Muscle layer of colon (tissue), 2 donors: ENCODE results near the gene SMIM26.

ENCODE experiments used
- H3K27ac ChIP-seq: one replicate; pipeline ENCODE4 v1.7.0; 2013; ENCODE audit warnings: low read depth, mild to moderate bottlenecking, low read length, moderate library complexity
- H3K27me3 ChIP-seq, 2 donors: one replicate each; pipeline ENCODE4 v1.7.0; 2013; ENCODE audit warnings: low read length in 2 of 2, mild to moderate bottlenecking in 2 of 2; ENCODE audit not compliant: insufficient read depth in 2 of 2, control insufficient read depth in 1 of 2
- H3K36me3 ChIP-seq: one replicate; pipeline ENCODE4 v1.7.0; 2013; ENCODE audit warnings: mild to moderate bottlenecking, low read length; ENCODE audit not compliant: insufficient read depth
- H3K4me1 ChIP-seq: one replicate; pipeline ENCODE4 v1.7.0; 2013; ENCODE audit warnings: mild to moderate bottlenecking, low read length; ENCODE audit not compliant: insufficient read depth
- H3K4me3 ChIP-seq, 2 donors: one replicate each; pipeline ENCODE4 v1.7.0; 2013; ENCODE audit warnings: low read length in 2 of 2, low read depth in 1 of 2, mild to moderate bottlenecking in 1 of 2, moderate library complexity in 1 of 2
- H3K9ac ChIP-seq: one replicate; pipeline ENCODE4 v1.7.0; 2013; ENCODE audit warnings: low read length
- H3K9me3 ChIP-seq: one replicate; pipeline ENCODE4 v1.7.0; 2013; ENCODE audit warnings: mild to moderate bottlenecking, low read length
- donor health status: abdominal sarcoma.
- donor health status: Adenocarcinoma of cecum.

The SMIM26 gene

DNA sequence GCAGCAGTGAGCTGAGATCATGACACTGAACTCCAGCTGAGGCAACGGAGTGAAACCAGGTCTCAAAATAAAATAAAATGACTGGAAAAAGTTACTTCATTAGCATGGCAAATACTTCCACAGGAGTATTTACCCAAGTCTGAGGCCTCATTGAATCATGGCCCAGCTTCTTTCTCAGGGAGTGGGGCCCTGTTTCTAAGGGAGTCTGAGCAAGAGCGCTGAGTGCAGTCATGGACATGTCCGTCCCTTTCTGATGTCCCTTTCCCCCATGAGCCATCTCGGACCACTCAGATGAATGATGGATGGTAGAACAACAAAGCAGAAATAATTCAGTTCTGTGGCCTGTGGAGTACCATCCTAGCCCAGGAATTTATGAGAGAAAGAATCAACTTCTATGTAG is 12.8 kb downstream of the SMIM26 start:
- H3K4me1 ChIP-seq: no peaks in the 10 kb centered on the region
- H3K36me3 ChIP-seq: no peaks in the 10 kb centered on the region

DNA sequence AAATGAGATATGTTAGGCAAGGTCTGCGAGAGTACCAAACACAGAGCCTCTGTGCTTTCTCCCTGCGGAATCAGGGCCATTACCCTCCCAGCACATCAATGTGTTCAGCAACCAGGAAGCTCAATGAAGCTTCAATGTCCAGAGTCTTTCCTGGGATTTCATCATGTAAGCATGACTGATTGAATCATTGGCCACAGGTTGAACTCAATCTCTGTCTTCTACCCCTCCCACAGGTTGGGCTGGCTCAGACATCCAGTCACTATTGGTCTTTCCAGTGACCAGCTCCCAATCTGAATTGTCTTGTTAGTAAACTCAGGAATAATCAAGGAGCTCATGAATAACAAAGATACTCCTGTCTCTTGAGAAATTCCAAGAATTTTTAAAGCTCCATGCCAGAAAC is 17.9 kb downstream of the SMIM26 start:
- H3K4me1 ChIP-seq: peaks cover 9% of the 10 kb centered on the region
- H3K4me3 ChIP-seq: no peak overlapping the region
- H3K27me3 ChIP-seq: no peaks in the 10 kb centered on the region
- no peaks in the 10 kb centered on the region for H3K9me3 ChIP-seq
- no peak overlapping the region for H3K9ac ChIP-seq
- no peak overlapping the region for H3K27ac ChIP-seq
- H3K36me3 ChIP-seq: no peaks in the 10 kb centered on the region

More for the DNA sequence above, 12.8 kb downstream of the SMIM26 start:
- no peaks in the 10 kb centered on the region for H3K27me3 ChIP-seq
- H3K9ac ChIP-seq: no peak overlapping the region
- H3K9me3 ChIP-seq: no peaks in the 10 kb centered on the region
- H3K27ac ChIP-seq: no peak overlapping the region
- no peak overlapping the region for H3K4me3 ChIP-seq

DNA sequence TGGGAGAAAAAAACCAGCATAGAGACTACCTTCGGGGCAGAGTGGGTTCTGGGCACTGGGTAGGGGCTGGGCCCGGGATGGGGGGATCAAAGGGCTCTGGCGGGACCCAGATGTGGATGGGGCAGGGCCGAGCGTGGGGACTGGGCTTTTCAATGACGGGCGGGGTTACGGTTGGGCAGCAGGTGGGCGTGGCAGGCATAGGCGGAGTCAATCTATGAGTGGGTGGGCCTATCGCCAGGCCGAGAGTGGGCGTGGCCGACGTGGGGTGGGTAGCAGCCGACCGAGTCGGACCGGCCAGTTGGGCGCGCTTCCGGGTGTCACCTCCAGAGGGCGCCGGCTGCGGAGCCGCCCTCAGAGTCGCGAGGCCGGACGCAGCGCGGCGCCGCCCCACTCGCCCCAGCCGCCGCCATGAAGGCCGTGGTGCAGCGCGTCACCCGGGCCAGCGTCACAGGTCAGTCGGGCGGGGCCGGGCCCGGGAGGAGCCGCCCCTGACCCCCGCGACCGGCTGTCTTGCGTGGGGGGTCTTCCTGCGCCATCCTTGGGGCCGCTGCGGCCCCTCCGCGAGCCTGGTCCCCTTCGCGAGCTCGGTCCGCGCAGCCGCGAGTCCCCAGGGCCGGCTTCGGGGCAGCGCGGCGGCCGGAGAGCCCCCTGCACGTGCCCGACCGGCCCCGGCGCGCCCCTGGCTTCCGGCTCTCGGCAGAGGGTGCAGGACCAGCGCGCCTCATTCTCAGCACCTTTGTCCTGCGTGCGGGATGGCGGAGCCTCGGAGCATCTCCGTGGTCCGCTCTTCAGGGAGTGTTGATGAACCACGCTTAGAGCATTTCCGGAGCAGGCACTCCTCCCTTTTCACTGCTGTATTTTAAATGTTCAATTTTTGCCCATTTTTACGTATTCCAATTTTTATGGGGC is 20.7 kb downstream of the SMIM26 start, which contains the start of gene DTD1:
TSS of gene DTD1 (plus strand) at position 390 of the 909 bp plus-strand sequence. CDS start at position 409, 19 bp downstream.
- Histone ChIP-seq H3K4me3 (peak within 1 kb of the TSS; percentile 90 to 100), H3K27ac (peak within 1 kb of the TSS; percentile 78), H3K36me3 (no peaks in the 10 kb centered on the region), H3K9me3 (no peaks in the 10 kb centered on the region), H3K4me1 (peaks cover 9% of the 10 kb centered on the region), H3K27me3 (no peaks in the 10 kb centered on the region), H3K9ac (peak within 1 kb of the TSS; percentile 23)

DNA sequence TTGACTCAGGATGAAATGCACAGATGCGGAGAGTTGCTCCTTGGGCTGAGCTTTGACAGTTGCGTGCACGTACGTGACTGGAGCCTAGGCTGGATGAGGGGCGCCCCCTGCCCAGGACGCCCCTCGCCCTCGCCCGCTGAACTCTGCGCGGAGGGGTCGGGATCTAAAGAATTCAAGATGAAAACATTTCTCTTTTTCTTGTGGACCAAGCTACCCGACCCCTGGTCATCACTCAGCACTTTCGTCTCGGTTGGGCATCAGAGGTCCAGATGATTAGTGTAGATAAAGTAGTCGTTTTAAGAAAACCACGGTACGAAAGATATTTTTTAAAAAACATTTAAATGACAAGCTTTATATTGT is 21.3 kb downstream of the SMIM26 start:
- peak overlapping the region; percentile 78 for H3K27ac ChIP-seq
- peak overlapping the region; percentile 23 for H3K9ac ChIP-seq
- H3K4me1 ChIP-seq: peaks cover 9% of the 10 kb centered on the region
- H3K36me3 ChIP-seq: no peaks in the 10 kb centered on the region
- H3K27me3 ChIP-seq: no peaks in the 10 kb centered on the region
- peak overlapping the region; percentile 90 to 100 for H3K4me3 ChIP-seq
- no peaks in the 10 kb centered on the region for H3K9me3 ChIP-seq

DNA sequence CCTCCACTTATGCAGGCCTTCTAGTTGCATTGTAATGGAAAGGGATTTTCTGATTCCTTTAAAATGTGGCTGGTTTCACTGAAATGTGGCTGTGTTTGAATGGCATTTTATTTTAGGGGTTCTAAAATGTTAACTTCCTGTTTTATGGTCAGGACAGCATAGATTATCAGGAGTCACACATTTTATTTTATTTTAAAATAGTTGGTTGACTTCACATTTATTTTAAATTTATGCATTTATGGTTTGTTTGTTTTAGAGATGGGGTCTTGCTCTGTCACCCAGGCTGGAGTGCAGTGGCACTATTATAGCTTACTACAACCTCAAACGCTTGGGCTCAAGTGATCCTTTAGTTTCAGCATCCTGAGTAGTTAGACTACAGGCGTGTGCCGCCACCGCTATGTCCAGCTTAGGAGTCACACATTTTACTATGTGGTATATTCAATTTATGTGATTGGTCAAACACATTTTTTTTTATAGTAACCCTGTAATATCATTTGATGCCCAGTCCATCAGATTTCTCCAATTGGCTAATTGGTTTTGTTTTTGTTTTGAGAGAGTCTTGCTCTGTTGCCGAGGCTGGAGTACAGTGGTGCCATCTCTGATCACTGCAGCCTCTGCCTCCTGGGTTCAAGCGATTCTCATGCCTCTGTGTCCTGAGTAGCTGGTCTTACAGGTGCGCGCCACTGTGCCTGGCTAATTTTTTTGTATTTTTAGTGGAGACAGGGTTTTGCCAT is 22.9 kb downstream of the SMIM26 start:
- Histone ChIP-seq H3K4me1 (peaks cover 9% of the 10 kb centered on the region), H3K27me3 (no peaks in the 10 kb centered on the region), H3K9ac (no peak overlapping the region), H3K4me3 (no peak overlapping the region), H3K9me3 (no peaks in the 10 kb centered on the region), H3K27ac (no peak overlapping the region), H3K36me3 (peaks cover 12% of the 10 kb centered on the region)

DNA sequence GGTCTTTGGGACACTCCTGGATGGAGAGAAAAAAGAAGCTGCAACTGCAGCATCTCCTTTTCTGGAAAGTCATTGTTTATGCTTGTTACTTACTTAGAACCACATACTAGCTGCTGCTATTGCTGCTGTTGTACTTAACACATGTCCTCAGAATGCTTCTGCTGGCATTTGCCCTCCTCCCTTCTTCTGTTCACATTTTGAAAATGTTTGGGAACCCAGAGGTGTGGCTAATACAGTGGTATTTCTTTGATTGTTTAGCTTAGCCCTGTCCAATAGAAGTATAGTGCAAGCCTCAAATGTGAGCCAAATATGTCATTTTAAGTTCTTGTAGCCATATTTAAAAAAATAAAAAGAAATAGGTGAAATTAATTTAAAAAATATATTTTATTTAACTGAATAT is 29.0 kb downstream of the SMIM26 start:
- Histone ChIP-seq H3K27ac (no peak overlapping the region), H3K9ac (no peak overlapping the region), H3K27me3 (no peaks in the 10 kb centered on the region), H3K4me3 (no peak overlapping the region), H3K4me1 (no peaks in the 10 kb centered on the region), H3K9me3 (no peaks in the 10 kb centered on the region), H3K36me3 (peaks cover 26% of the 10 kb centered on the region)

DNA sequence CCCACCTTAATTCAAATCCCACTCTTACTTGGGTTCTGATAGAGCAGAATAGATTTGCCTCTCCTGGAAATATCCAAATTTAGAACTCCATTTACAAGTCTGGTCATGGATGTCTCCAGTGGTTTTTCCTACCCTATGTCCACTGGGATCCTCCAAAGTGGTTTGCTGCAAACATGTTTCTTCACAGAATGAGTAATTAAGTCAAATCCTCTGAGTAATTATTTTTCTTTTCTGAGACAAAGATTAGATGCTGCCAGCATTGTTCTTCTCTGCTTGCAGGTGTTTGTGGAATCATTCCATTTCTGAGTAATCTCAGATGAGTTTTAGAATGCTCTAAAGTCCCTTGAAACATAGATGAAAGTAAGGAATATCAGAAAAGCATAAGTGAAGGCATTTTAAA is 42.5 kb downstream of the SMIM26 start:
- Histone ChIP-seq H3K36me3 (peaks cover 6% of the 10 kb centered on the region), H3K27ac (no peak overlapping the region), H3K9ac (no peak overlapping the region), H3K4me1 (no peaks in the 10 kb centered on the region), H3K9me3 (no peaks in the 10 kb centered on the region), H3K27me3 (no peaks in the 10 kb centered on the region), H3K4me3 (no peak overlapping the region)

DNA sequence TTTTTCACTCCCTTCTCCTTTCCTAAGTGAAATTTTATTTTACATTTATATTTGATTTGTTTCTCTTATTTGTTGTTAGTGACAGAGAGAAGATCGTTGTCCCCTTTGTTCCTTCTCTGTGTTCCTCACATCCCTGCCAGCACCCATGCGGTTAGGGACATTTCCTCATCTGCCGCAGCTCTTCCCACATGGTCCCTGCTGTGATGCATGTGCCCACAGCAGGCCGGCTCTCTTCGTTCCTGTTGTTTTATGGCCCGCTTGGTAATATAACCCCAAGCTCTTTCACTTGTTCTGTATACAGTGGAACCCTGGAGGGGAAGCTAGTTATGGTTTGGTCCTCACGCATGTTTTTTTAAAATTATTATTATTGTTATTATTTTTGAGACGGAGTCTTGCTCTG is 44.3 kb downstream of the SMIM26 start:
- Histone ChIP-seq H3K36me3 (peaks cover 6% of the 10 kb centered on the region), H3K27me3 (no peaks in the 10 kb centered on the region), H3K9me3 (no peaks in the 10 kb centered on the region), H3K4me1 (peaks cover 4% of the 10 kb centered on the region), H3K4me3 (no peak overlapping the region), H3K27ac (no peak overlapping the region), H3K9ac (no peak overlapping the region)

DNA sequence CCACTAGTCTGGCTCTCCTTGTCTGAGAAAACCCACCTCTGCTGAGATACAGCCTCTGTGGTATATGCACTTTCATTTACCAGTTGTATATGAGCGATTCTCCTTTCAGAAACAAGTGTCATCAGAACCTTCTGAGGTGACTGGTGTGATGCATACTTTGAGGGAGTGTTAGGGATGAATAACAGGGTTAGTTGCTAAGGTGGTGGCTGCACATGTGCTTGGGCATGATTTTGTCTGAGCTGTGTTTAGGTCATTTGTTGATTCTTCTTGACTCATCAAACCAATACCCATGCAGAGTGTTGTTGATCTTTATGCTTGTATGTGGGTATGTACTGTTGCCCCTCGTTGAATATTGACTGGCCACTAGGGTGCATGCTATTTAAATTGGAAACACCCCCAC is 46.3 kb downstream of the SMIM26 start:
- Histone ChIP-seq H3K27ac (no peak overlapping the region), H3K4me3 (no peak overlapping the region), H3K27me3 (no peaks in the 10 kb centered on the region), H3K4me1 (peaks cover 4% of the 10 kb centered on the region), H3K9ac (no peak overlapping the region), H3K36me3 (peaks cover 6% of the 10 kb centered on the region), H3K9me3 (no peaks in the 10 kb centered on the region)

DNA sequence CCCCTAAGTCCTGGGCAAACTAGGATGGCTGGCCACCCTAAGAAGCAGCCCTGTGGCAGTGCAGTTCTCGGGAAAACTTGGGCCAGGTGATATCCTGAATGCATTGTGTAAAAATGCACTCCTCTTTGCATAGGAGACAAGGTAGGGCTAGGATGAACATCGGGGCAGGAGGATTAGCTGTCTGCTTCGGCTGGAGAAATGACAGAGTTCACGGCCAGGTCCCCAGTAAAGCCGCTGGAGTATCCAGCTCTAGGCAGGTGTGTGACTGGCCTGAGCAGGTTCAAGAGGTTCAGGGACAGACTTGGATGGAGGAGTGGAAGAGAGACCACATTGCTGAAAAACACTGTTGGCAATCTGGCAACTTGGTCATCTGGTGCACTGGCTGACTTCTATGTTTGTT is 47.0 kb downstream of the SMIM26 start:
- H3K9ac ChIP-seq: no peak overlapping the region
- H3K27me3 ChIP-seq: no peaks in the 10 kb centered on the region
- H3K4me1 ChIP-seq: peaks cover 4% of the 10 kb centered on the region
- no peak overlapping the region for H3K27ac ChIP-seq
- no peaks in the 10 kb centered on the region for H3K9me3 ChIP-seq
- no peak overlapping the region for H3K4me3 ChIP-seq
- H3K36me3 ChIP-seq: peaks cover 6% of the 10 kb centered on the region

DNA sequence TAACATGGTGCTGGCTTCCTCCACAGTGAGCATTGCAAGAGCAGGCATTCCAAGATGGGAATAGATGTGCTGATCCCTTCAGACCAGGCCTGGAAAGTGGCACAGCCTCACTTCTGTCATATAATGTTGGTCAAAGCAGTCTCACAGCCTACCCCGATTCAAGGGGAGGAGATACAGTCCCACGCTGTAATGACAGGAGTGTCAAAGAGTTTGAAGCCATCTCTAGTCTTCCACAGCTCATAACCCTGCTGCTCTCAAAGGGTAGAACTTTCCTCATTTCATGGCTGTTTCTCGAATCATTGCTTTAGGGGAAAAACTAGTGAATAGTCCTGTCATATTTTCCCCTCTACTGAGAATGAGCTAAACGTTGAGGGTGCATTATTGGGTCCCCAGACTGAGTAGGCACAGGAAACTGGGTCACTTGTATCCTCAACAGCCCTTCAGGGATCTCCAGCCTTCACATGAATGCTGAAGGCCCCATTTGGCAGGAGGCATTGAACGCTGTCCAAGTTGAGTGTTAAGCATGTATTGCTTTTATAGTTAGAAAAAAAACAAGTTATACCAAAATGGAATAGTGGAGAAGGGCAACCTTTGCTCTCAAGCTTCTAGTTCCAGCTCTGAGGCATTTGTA is 47.9 kb downstream of the SMIM26 start:
- Histone ChIP-seq H3K27me3 (no peaks in the 10 kb centered on the region), H3K9me3 (no peaks in the 10 kb centered on the region), H3K36me3 (no peaks in the 10 kb centered on the region), H3K4me1 (peaks cover 4% of the 10 kb centered on the region), H3K27ac (no peak overlapping the region), H3K9ac (no peak overlapping the region), H3K4me3 (no peak overlapping the region)
